GM12873 (cell line): ENCODE results near the gene APOBEC3A.

Source experiments
- TF ChIP-seq, protein P1 (sequence below): IDR thresholded peaks from 2 replicates; pipeline ENCODE4 v1.5.1; 2012; ENCODE audit warnings: low read depth, mild to moderate bottlenecking, moderate library complexity, low read length, control low read depth; ENCODE audit not compliant: insufficient read depth; ENCODE audit errors: missing control alignments

APOBEC3A gene

DNA sequence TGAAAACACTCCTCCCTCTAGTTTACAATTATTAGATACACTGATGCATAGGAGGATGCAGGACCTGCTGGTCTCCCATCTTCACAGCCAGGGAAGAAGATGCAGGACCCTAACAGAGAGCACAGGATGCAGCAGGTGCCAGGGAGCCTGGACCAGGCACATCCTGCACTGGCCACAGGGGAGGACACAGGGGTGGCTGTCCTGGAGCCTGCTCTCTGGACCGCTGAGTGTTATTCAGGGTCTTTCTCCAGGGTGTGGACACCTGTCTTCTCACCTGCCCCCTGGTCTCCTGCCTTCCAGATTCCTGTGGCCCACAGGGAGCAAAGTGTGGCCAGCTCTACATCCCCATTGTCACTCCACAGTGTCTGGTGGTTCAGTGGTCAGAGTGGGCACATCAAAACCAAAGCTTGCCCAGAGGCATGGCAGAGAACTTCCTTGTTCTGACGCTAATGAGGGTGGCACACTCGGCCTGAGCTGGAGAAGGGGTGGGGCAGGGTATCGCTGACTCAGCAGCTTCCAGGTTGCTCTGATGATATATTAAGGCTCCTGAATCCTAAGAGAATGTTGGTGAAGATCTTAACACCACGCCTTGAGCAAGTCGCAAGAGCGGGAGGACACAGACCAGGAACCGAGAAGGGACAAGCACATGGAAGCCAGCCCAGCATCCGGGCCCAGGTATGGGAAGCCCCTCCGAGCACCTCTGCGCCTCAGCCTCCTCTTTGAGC, at the start of gene APOBEC3A:
Gene APOBEC3A (plus strand): TSS at position 564 of the 725 bp plus-strand sequence. CDS start 83 bp downstream, at position 647.
- TF ChIP-seq, protein P1, sequence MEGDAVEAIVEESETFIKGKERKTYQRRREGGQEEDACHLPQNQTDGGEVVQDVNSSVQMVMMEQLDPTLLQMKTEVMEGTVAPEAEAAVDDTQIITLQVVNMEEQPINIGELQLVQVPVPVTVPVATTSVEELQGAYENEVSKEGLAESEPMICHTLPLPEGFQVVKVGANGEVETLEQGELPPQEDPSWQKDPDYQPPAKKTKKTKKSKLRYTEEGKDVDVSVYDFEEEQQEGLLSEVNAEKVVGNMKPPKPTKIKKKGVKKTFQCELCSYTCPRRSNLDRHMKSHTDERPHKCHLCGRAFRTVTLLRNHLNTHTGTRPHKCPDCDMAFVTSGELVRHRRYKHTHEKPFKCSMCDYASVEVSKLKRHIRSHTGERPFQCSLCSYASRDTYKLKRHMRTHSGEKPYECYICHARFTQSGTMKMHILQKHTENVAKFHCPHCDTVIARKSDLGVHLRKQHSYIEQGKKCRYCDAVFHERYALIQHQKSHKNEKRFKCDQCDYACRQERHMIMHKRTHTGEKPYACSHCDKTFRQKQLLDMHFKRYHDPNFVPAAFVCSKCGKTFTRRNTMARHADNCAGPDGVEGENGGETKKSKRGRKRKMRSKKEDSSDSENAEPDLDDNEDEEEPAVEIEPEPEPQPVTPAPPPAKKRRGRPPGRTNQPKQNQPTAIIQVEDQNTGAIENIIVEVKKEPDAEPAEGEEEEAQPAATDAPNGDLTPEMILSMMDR = no peak

GRCh38 chr22:38907767-38908166, 49.6 kb upstream of the APOBEC3A start:
- TF ChIP-seq, protein P1 = no peak

GRCh38 chr22:38911434-38911833, 46.0 kb upstream of the APOBEC3A start:
- TF ChIP-seq, protein P1 = no peak

GRCh38 chr22:38919631-38920190, 37.7 kb upstream of the APOBEC3A start:
- TF ChIP-seq, protein P1 = no peak

GRCh38 chr22:38921120-38921519, 36.3 kb upstream of the APOBEC3A start:
- TF ChIP-seq, protein P1 = no peak

GRCh38 chr22:38921806-38922205, 35.6 kb upstream of the APOBEC3A start:
- TF ChIP-seq, protein P1 = no peak

GRCh38 chr22:38923463-38924346, 33.7 kb upstream of the APOBEC3A start:
- TF ChIP-seq, protein P1 = no peak
